ENCODE data around the gene CISD1.

Gene CISD1

DNA sequence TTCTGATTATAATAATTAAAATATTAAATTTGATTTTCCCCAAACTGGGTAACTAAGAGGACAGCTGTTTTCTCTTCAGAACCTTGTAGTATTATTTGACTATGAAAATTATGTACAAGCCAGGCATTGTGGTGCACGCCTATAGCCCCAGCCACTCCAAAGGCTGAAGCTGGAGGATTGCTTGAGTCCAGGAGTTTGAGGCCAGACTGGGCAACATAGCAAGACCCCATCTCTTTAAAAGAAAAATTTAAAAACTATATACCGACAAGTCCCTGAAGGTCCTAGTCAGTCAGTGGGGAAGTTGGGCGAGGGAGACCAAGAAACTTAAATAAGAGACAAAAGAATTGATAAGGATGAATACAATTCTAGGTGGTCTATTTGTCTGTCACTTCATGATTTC is 38.7 kb downstream of the CISD1 start:
- no peak overlapping the region for H3K27ac ChIP-seq (ENCODE audit: low read length)
- H4K20me1 ChIP-seq (ENCODE audit: insufficient read depth, low read length): no peaks in the 10 kb centered on the region
- DNase-seq: no peak
- H3K9ac ChIP-seq (ENCODE audit: low read depth, low read length): no peak overlapping the region
- H3K4me2 ChIP-seq (ENCODE audit: insufficient read depth, low read length): no peak overlapping the region
- no peaks in the 10 kb centered on the region for H3K4me1 ChIP-seq (ENCODE audit: insufficient read depth, low read length)
- TF ChIP-seq EZH2 (IDR thresholded peaks at IDR 0.05; ENCODE audit: borderline replicate concordance, low read depth, low read length, severe bottlenecking): no peak
- TF ChIP-seq, protein P1, sequence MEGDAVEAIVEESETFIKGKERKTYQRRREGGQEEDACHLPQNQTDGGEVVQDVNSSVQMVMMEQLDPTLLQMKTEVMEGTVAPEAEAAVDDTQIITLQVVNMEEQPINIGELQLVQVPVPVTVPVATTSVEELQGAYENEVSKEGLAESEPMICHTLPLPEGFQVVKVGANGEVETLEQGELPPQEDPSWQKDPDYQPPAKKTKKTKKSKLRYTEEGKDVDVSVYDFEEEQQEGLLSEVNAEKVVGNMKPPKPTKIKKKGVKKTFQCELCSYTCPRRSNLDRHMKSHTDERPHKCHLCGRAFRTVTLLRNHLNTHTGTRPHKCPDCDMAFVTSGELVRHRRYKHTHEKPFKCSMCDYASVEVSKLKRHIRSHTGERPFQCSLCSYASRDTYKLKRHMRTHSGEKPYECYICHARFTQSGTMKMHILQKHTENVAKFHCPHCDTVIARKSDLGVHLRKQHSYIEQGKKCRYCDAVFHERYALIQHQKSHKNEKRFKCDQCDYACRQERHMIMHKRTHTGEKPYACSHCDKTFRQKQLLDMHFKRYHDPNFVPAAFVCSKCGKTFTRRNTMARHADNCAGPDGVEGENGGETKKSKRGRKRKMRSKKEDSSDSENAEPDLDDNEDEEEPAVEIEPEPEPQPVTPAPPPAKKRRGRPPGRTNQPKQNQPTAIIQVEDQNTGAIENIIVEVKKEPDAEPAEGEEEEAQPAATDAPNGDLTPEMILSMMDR (IDR thresholded peaks at IDR 0.05; ENCODE audit: borderline replicate concordance, extremely low read depth, low read length, poor library complexity, severe bottlenecking): no peak
- ATAC-seq (ENCODE audit: insufficient read depth, low read depth): no peak
- H3K36me3 ChIP-seq (ENCODE audit: insufficient read depth, low read length): no peaks in the 10 kb centered on the region
- H3K79me2 ChIP-seq (ENCODE audit: insufficient read depth, low read length): no peaks in the 10 kb centered on the region
- no peak overlapping the region for H2AFZ ChIP-seq (ENCODE audit: low read depth, low read length)
- no peaks in the 10 kb centered on the region for H3K27me3 ChIP-seq (ENCODE audit: insufficient read depth, low read length, poor library complexity)
- H3K9me3 ChIP-seq (ENCODE audit: insufficient read depth, low read length, severe bottlenecking): no peaks in the 10 kb centered on the region
- H3K4me3 ChIP-seq (ENCODE audit: low read depth in 1 of 2, low read length in 2 of 2): no peak overlapping the region

- Histone ChIP-seq H2AFZ (ENCODE audit: low read depth, low read length) (no peak overlapping the region), H3K4me1 (ENCODE audit: insufficient read depth, low read length) (no peaks in the 10 kb centered on the region), H3K9me3 (ENCODE audit: insufficient read depth, low read length, severe bottlenecking) (no peaks in the 10 kb centered on the region), H3K9ac (ENCODE audit: low read depth, low read length) (no peak overlapping the region), H3K4me2 (ENCODE audit: insufficient read depth, low read length) (no peak overlapping the region), H3K36me3 (ENCODE audit: insufficient read depth, low read length) (no peaks in the 10 kb centered on the region), H3K27ac (ENCODE audit: low read length) (no peak overlapping the region), H3K79me2 (ENCODE audit: insufficient read depth, low read length) (no peaks in the 10 kb centered on the region), H3K4me3 (ENCODE audit: low read depth in 1 of 2, low read length in 2 of 2) (no peak overlapping the region), H4K20me1 (ENCODE audit: insufficient read depth, low read length) (no peaks in the 10 kb centered on the region), H3K27me3 (ENCODE audit: insufficient read depth, low read length, poor library complexity) (peaks cover 5% of the 10 kb centered on the region)
- ATAC-seq (ENCODE audit: insufficient read depth, low read depth): no peak
- TF ChIP-seq, protein P1 (IDR thresholded peaks at IDR 0.05; ENCODE audit: borderline replicate concordance, extremely low read depth, low read length, poor library complexity, severe bottlenecking): no peak
- TF ChIP-seq EZH2 (IDR thresholded peaks at IDR 0.05; ENCODE audit: borderline replicate concordance, low read depth, low read length, severe bottlenecking): no peak
- DNase-seq: no peak
Measured at GRCh38 chr10:58311026-58311425, 42.1 kb downstream of the CISD1 start.

GRCh38 chr10:58316874-58317273 is 47.9 kb downstream of the CISD1 start:
- H3K79me2 ChIP-seq (ENCODE audit: insufficient read depth, low read length): no peaks in the 10 kb centered on the region
- no peak overlapping the region for H3K9ac ChIP-seq (ENCODE audit: low read depth, low read length)
- H3K4me2 ChIP-seq (ENCODE audit: insufficient read depth, low read length): no peak overlapping the region
- no peak overlapping the region for H3K4me3 ChIP-seq (ENCODE audit: low read depth in 1 of 2, low read length in 2 of 2)
- peaks cover 5% of the 10 kb centered on the region for H3K27me3 ChIP-seq (ENCODE audit: insufficient read depth, low read length, poor library complexity)
- no peaks in the 10 kb centered on the region for H3K36me3 ChIP-seq (ENCODE audit: insufficient read depth, low read length)
- H3K4me1 ChIP-seq (ENCODE audit: insufficient read depth, low read length): no peaks in the 10 kb centered on the region
- DNase-seq (no peak), ATAC-seq (ENCODE audit: insufficient read depth, low read depth) (no peak)
- H4K20me1 ChIP-seq (ENCODE audit: insufficient read depth, low read length): no peaks in the 10 kb centered on the region
- TF ChIP-seq, protein P1 (IDR thresholded peaks at IDR 0.05; ENCODE audit: borderline replicate concordance, extremely low read depth, low read length, poor library complexity, severe bottlenecking): no peak
- TF ChIP-seq EZH2 (IDR thresholded peaks at IDR 0.05; ENCODE audit: borderline replicate concordance, low read depth, low read length, severe bottlenecking): no peak
- no peaks in the 10 kb centered on the region for H3K9me3 ChIP-seq (ENCODE audit: insufficient read depth, low read length, severe bottlenecking)
- H3K27ac ChIP-seq (ENCODE audit: low read length): no peak overlapping the region
- no peak overlapping the region for H2AFZ ChIP-seq (ENCODE audit: low read depth, low read length)

GRCh38 chr10:58318346-58318745 is 49.4 kb downstream of the CISD1 start:
- Histone ChIP-seq H3K36me3 (ENCODE audit: insufficient read depth, low read length) (no peaks in the 10 kb centered on the region), H3K9me3 (ENCODE audit: insufficient read depth, low read length, severe bottlenecking) (no peaks in the 10 kb centered on the region), H3K4me3 (ENCODE audit: low read depth in 1 of 2, low read length in 2 of 2) (no peak overlapping the region), H3K4me1 (ENCODE audit: insufficient read depth, low read length) (peaks cover 11% of the 10 kb centered on the region), H4K20me1 (ENCODE audit: insufficient read depth, low read length) (no peaks in the 10 kb centered on the region), H3K27ac (ENCODE audit: low read length) (no peak overlapping the region), H3K4me2 (ENCODE audit: insufficient read depth, low read length) (no peak overlapping the region), H3K27me3 (ENCODE audit: insufficient read depth, low read length, poor library complexity) (peaks cover 4% of the 10 kb centered on the region), H3K79me2 (ENCODE audit: insufficient read depth, low read length) (no peaks in the 10 kb centered on the region), H3K9ac (ENCODE audit: low read depth, low read length) (no peak overlapping the region), H2AFZ (ENCODE audit: low read depth, low read length) (no peak overlapping the region)
- DNase-seq (no peak), ATAC-seq (ENCODE audit: insufficient read depth, low read depth) (no peak)
- TF ChIP-seq EZH2 (IDR thresholded peaks at IDR 0.05; ENCODE audit: borderline replicate concordance, low read depth, low read length, severe bottlenecking): no peak
- TF ChIP-seq, protein P1 (IDR thresholded peaks at IDR 0.05; ENCODE audit: borderline replicate concordance, extremely low read depth, low read length, poor library complexity, severe bottlenecking): no peak
